HepG2 (cell line): Measurements from ENCODE around the gene CTDP1. TPM values are rescaled to one million over a fixed set of nuclear protein-coding genes. Genes with fewer than 3 reads are reported as not detected.

ENCODE experiments used
- ATAC-seq: fragments of 200-7000 bp; cut with Tn5 transposase; 3 replicates; pipeline ENCODE4 v1.9.1; 2020; ENCODE audit warnings: mild to moderate bottlenecking, moderate library complexity
- BruUV-seq: library from RNA; stranded (reverse); fragments of 400-500 nt; replicated peaks from 2 replicates; lab custom pipeline; 2021; lab: Mats Ljungman, UMichigan
- CTCF ChIA-PET: fragments of 300-600 bp; formaldehyde crosslinking; extraction: SDS; loops from one replicate; lab custom pipeline; 2021; ENCODE audit warnings: low total read pairs, inconsistent platforms, low intra/inter-chr PET ratio; lab: Yijun Ruan, JAX
- POLR2A ChIA-PET: fragments of 350-600 bp; sonication (Branson Sonifier 250); formaldehyde crosslinking; loops from one replicate; lab custom pipeline; 2020; ENCODE audit warnings: antibody characterized with exemption, inconsistent platforms; lab: Yijun Ruan, JAX
- DNase-seq: peaks from one replicate; pipeline ENCODE4 v3.0.0-alpha.2; 2015; ENCODE audit warnings: low spot score
- FAIRE-seq: peaks from 3 replicates; lab custom pipeline; 2011; peaks lifted over from hg19 to GRCh38; lab: Jason Lieb, UNC
- H2AFZ ChIP-seq: one replicate; pipeline ENCODE4 v1.6.1; 2011; ENCODE audit warnings: low read length, inconsistent platforms
- H3K27ac ChIP-seq: fragments of 300-600 bp; 3 replicates; pipeline ENCODE4 v1.8.0; 2011; ENCODE audit warnings: mixed run types, mild to moderate bottlenecking, mixed read lengths, low read length, inconsistent platforms; ENCODE audit not compliant: insufficient read depth; ENCODE audit errors: extremely low read length
- H3K27me3 ChIP-seq, 2 experiments: fragments of 200-600 bp in 1 of 2; 2 replicates in 1 of 2; 3 replicates in 1 of 2; pipeline versions ENCODE4 v1.6.0 to v1.8.0; 2011; ENCODE audit warnings: low read length in 2 of 2, mild to moderate bottlenecking in 2 of 2, moderate library complexity in 2 of 2, inconsistent platforms in 1 of 2; ENCODE audit not compliant: insufficient read depth in 2 of 2, control insufficient read depth in 1 of 2
- H3K36me3 ChIP-seq, 2 experiments: fragments of 200-600 bp in 1 of 2; replicated peaks in 1 of 2; 2 replicates in 1 of 2; 3 replicates in 1 of 2; pipeline versions ENCODE4 v1.5.1 to v1.8.0; 2011; ENCODE audit warnings: low read length in 2 of 2, inconsistent platforms in 1 of 2; ENCODE audit not compliant: insufficient read depth in 2 of 2, control insufficient read depth in 1 of 2
- H3K4me1 ChIP-seq: 2 replicates; pipeline ENCODE4 v1.5.1; 2012; ENCODE audit warnings: low read length, inconsistent platforms; ENCODE audit not compliant: insufficient read depth
- H3K4me2 ChIP-seq: 2 replicates; pipeline ENCODE4 v1.6.0; 2011; ENCODE audit warnings: low read depth, low read length, inconsistent platforms
- H3K4me3 ChIP-seq, 3 experiments: fragments of 200-600 bp in 1 of 3; sonication (generic), shearing (Covaris generic) in 1 of 3; replicated peaks in 1 of 3; 2 replicates each; pipeline ENCODE4 v1.5.1; 2011 to 2016; ENCODE audit warnings: low read length in 3 of 3, inconsistent platforms in 2 of 3, low read depth in 2 of 3, mild to moderate bottlenecking in 2 of 3, control low read depth in 1 of 3, mixed read lengths in 1 of 3; ENCODE audit not compliant: insufficient read depth in 1 of 3
- H3K79me2 ChIP-seq: one replicate; pipeline ENCODE4 v1.6.1; 2011; ENCODE audit warnings: low read length, inconsistent platforms; ENCODE audit not compliant: insufficient read depth
- H3K9ac ChIP-seq: 2 replicates; pipeline ENCODE4 v1.6.0; 2011; ENCODE audit warnings: mild to moderate bottlenecking, low read depth, low read length, inconsistent platforms; ENCODE audit not compliant: insufficient read depth
- H3K9me3 ChIP-seq: 2 replicates; pipeline ENCODE4 v1.5.1; 2012; ENCODE audit warnings: mild to moderate bottlenecking, low read length
- H4K20me1 ChIP-seq: 2 replicates; pipeline ENCODE4 v1.6.0; 2011; ENCODE audit warnings: inconsistent platforms, mild to moderate bottlenecking, low read length, moderate library complexity; ENCODE audit not compliant: insufficient read depth
- CSRNP2 ChIP-seq: sonication (generic); formaldehyde crosslinking; conservative IDR thresholded peaks from 2 replicates; pipeline ENCODE4 v1.8.0; 2022; ENCODE audit warnings: low read depth, missing genetic modification reagents
- GMEB1 ChIP-seq: sonication (generic); formaldehyde crosslinking; IDR thresholded peaks from 2 replicates; pipeline ENCODE4 v1.5.1; 2020; ENCODE audit warnings: missing genetic modification reagents, mild to moderate bottlenecking, borderline replicate concordance
- KDM1A ChIP-seq: IDR thresholded peaks from 2 replicates; pipeline ENCODE4 v1.6.1; 2016; ENCODE audit warnings: missing compliant biosample characterization
- RAD51 ChIP-seq: fragments of 450-650 bp; IDR thresholded peaks from 2 replicates; pipeline ENCODE4 v1.6.1; 2016; ENCODE audit warnings: borderline replicate concordance
- RARG ChIP-seq: sonication (generic); formaldehyde crosslinking; IDR thresholded peaks from 2 replicates; pipeline ENCODE4 v1.4.0; 2020; ENCODE audit warnings: low read depth, mild to moderate bottlenecking, missing genetic modification reagents
- XRCC5 ChIP-seq: fragments of 200-400 bp; formaldehyde crosslinking; optimal IDR thresholded peaks from 2 replicates; pipeline ENCODE3; 2017; ENCODE audit warnings: mild to moderate bottlenecking, low read length
- ZMYM4 ChIP-seq: sonication (generic); formaldehyde crosslinking; IDR thresholded peaks from 2 replicates; pipeline ENCODE4 v1.8.1; 2023; ENCODE audit warnings: mild to moderate bottlenecking, missing genetic modification reagents
- ZNF136 ChIP-seq: sonication (generic); formaldehyde crosslinking; IDR thresholded peaks from 2 replicates; pipeline ENCODE4 v1.8.1; 2022; ENCODE audit warnings: low read depth, mild to moderate bottlenecking, moderate library complexity, missing genetic modification reagents
- WGBS: methylation state at CpG from one replicate; pipeline ENCODE4 v1.1.6; 2017; ENCODE audit warnings: low lambda C conversion rate; 5-methylcytosine and 5-hydroxymethylcytosine counted together
- in situ Hi-C: cut with HindIII; loops from 2 replicates; pipeline ENCODE4 v1.10.0; 2017; ENCODE audit warnings: low pct_unique_long_range_greater_than_20kb; ENCODE audit not compliant: extremely low pct_ligation_motif_present
- intact Hi-C: fragments of 100-400 bp; cut with micrococcal nuclease; formaldehyde crosslinking; loops from one replicate; pipeline ENCODE4 v1.10.0; 2022; ENCODE audit not compliant: unreplicated experiment
- polyA plus RNA-seq, 8 experiments: library from polyadenylated mRNA; depleted of rRNA in 3 of 8; stranded (reverse) in 7 of 8; unstranded in 1 of 8; fragments of >200 nt; fragmentation: Illumina TruSeq in 4 of 8; extraction: Trizol in 4 of 8; gene quantifications; 2 replicates each; pipeline versions ENCODE4 v1.2.1 to v1.2.3, GENCODE V29; 2011 to 2016; ENCODE audit warnings: low read depth in 4 of 8, missing spikeins in 1 of 8, mixed read lengths in 1 of 8; ENCODE audit not compliant: insufficient read depth in 1 of 8
- total RNA-seq, 5 experiments: library from RNA; depleted of rRNA; stranded (reverse); fragments of >200 nt; fragmentation: Illumina TruSeq; extraction: Trizol; gene quantifications; 2 replicates each; pipeline ENCODE4 v1.2.3, GENCODE V29; 2016; ENCODE audit warnings: low read depth in 1 of 5
- TF ChIP-seq, protein P1 (sequence below): sonication (generic); formaldehyde crosslinking; IDR thresholded peaks from 2 replicates; pipeline ENCODE4 v1.8.1; 2022; ENCODE audit warnings: mild to moderate bottlenecking, missing genetic modification reagents

The CTDP1 gene
- total and polyA plus RNA-seq, 2 of the 13 experiments (the other 11 are each of a cell fraction or from before 2014, with no cell fraction given) = 6.9 to 11.0 TPM

DNA sequence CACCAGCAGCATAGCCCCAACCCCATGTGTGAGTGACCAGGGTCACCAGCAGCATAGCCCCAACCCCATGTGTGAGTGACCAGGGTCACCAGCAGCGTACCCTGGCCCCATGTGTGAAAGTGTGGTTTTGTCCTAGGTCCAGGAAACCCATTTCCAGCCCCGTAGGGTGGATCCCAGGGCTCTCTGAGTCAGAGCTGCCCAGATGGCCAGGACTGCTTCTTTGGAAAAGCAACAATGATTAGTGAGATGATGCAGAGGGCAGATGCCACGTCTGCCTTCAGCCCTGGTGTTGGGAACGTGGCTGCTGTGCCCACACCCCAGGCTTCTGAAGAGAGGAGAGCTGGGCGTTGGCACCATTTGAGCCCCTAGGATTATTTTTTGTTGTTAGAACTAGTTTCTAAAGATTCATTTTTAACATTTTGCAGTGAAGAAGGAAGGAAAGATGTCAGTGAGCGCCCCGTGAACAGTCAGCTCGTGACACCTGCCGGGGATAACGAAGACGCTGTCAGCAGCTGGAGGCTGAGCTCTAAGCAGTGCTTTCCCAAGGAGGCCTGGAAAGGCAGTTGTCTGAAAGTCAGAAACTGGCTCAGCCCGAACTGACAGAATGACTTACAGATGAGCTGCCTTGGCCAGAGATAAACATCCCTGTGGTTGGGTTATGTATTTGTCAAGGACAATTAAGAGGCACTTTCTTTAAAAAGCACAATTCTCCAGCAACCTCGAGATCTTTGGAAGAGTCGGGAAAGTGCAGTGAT is 86.1 kb downstream of the CTDP1 start:
- Histone ChIP-seq H3K4me2 (no peak overlapping the region), H3K27ac (no peak overlapping the region), H3K4me3 (no peak overlapping the region), H3K4me1 (no peaks in the 10 kb centered on the region), H4K20me1 (no peaks in the 10 kb centered on the region)
- no peak for DNase-seq
- no TSS peak for BruUV-seq
- POLR2A ChIA-PET = no interaction called here
- TF ChIP-seq KDM1A (CRISPR knock-in tag) (no peak), RARG (CRISPR knock-in tag) (no peak), ZNF136 (CRISPR knock-in tag) (no peak), GMEB1 (CRISPR knock-in tag) (no peak), RAD51 (no peak), XRCC5 (no peak), CSRNP2 (CRISPR knock-in tag) (no peak), ZMYM4 (CRISPR knock-in tag) (no peak)
- TF ChIP-seq, protein P1, sequence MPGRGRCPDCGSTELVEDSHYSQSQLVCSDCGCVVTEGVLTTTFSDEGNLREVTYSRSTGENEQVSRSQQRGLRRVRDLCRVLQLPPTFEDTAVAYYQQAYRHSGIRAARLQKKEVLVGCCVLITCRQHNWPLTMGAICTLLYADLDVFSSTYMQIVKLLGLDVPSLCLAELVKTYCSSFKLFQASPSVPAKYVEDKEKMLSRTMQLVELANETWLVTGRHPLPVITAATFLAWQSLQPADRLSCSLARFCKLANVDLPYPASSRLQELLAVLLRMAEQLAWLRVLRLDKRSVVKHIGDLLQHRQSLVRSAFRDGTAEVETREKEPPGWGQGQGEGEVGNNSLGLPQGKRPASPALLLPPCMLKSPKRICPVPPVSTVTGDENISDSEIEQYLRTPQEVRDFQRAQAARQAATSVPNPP (CRISPR knock-in tag) = no peak
- TF ChIP-seq, all 625 proteins: peak for 0
- FAIRE-seq = no peak
- intact Hi-C loops (no loop called here), in situ Hi-C loops (no loop called here)
- Histone ChIP-seq H3K9ac (no peak overlapping the region), H3K36me3 (no peaks in the 10 kb centered on the region), H2AFZ (no peak overlapping the region), H3K27me3 (peaks cover 0 to 34% of the 10 kb centered on the region in 2 experiments; a peak in 3 of 5 replicates), H3K9me3 (no peaks in the 10 kb centered on the region), H3K79me2 (no peaks in the 10 kb centered on the region)
- WGBS = 25% methylated on average over 11 of the region's 14 CpGs
- ATAC-seq = no peak
- CTCF ChIA-PET = no interaction called here
